ENCODE data around the gene OAS3. TPM values are rescaled to one million over a fixed set of nuclear protein-coding genes. Genes with fewer than 3 reads are reported as not detected.

Gene OAS3
- total RNA-seq, 2 donors from 2014 or later, result 0.64 to 0.84 TPM

DNA sequence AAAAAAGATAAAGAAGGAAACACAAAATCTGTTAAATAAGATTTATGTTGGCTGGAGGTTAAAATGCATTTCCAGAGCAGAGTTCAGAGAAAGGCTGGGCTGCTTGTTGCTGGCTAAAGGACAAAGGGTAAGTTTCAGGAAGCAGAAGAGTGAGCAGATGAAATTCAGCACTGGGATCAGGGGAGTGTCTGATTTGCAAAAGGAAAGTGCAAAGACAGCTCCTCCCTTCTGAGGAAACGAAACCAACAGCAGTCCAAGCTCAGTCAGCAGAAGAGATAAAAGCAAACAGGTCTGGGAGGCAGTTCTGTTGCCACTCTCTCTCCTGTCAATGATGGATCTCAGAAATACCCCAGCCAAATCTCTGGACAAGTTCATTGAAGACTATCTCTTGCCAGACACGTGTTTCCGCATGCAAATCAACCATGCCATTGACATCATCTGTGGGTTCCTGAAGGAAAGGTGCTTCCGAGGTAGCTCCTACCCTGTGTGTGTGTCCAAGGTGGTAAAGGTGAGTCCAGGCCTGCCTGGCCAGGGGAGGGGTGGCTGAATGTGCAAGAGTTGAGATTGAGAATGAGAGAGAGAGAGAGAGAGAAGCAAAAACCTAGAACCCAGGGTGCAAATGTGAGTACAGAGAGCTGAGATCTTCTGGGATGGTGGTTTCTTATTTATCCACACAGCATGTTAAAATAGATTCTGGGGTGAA, 31.4 kb upstream of the OAS3 start, which contains the start of gene OAS1:
OAS1 (plus strand) TSS at position 251 of the 703 bp plus-strand sequence; CDS start at position 329, 78 bp downstream.
- H3K27ac ChIP-seq (ENCODE audit: low read depth, low read length), result no peak within 1 kb of the TSS
- Mint-ChIP-seq H3K4me1 (peaks cover 3% of the 10 kb centered on the region), H3K4me3 (no peak within 1 kb of the TSS), H3K27ac (no peak within 1 kb of the TSS), H3K36me3 (ENCODE audit: low read depth) (no peaks in the 10 kb centered on the region), H3K27me3 (ENCODE audit: insufficient read depth) (peaks cover 19% of the 10 kb centered on the region), H3K9me3 (peaks cover 22% of the 10 kb centered on the region)
- no peak for DNase-seq
- H3K4me1 ChIP-seq (ENCODE audit: control insufficient read depth, insufficient read depth, low read length), result no peaks in the 10 kb centered on the region
- TF ChIP-seq, protein P1, sequence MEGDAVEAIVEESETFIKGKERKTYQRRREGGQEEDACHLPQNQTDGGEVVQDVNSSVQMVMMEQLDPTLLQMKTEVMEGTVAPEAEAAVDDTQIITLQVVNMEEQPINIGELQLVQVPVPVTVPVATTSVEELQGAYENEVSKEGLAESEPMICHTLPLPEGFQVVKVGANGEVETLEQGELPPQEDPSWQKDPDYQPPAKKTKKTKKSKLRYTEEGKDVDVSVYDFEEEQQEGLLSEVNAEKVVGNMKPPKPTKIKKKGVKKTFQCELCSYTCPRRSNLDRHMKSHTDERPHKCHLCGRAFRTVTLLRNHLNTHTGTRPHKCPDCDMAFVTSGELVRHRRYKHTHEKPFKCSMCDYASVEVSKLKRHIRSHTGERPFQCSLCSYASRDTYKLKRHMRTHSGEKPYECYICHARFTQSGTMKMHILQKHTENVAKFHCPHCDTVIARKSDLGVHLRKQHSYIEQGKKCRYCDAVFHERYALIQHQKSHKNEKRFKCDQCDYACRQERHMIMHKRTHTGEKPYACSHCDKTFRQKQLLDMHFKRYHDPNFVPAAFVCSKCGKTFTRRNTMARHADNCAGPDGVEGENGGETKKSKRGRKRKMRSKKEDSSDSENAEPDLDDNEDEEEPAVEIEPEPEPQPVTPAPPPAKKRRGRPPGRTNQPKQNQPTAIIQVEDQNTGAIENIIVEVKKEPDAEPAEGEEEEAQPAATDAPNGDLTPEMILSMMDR (conservative IDR thresholded peaks at IDR 0.05), result no peak
- H3K4me3 ChIP-seq (ENCODE audit: low read length), result no peak within 1 kb of the TSS
- peaks cover 9% of the 10 kb centered on the region for H3K9me3 ChIP-seq (ENCODE audit: control insufficient read depth, low read length)
- WGBS, 2 experiments (ENCODE audit: insufficient coverage in 1 of 2, insufficient read length in 1 of 2), result 41 to 57% methylated on average over 3 to 4 of the region's 4 CpGs
- H3K36me3 ChIP-seq (ENCODE audit: control insufficient read depth, insufficient read depth, low read length), result no peaks in the 10 kb centered on the region
- no peaks in the 10 kb centered on the region for H3K27me3 ChIP-seq (ENCODE audit: control insufficient read depth, insufficient read depth, low read length, poor library complexity, severe bottlenecking)
- H3K9ac ChIP-seq (ENCODE audit: extremely low read depth, low read length, poor library complexity, severe bottlenecking), result no peak within 1 kb of the TSS

DNA sequence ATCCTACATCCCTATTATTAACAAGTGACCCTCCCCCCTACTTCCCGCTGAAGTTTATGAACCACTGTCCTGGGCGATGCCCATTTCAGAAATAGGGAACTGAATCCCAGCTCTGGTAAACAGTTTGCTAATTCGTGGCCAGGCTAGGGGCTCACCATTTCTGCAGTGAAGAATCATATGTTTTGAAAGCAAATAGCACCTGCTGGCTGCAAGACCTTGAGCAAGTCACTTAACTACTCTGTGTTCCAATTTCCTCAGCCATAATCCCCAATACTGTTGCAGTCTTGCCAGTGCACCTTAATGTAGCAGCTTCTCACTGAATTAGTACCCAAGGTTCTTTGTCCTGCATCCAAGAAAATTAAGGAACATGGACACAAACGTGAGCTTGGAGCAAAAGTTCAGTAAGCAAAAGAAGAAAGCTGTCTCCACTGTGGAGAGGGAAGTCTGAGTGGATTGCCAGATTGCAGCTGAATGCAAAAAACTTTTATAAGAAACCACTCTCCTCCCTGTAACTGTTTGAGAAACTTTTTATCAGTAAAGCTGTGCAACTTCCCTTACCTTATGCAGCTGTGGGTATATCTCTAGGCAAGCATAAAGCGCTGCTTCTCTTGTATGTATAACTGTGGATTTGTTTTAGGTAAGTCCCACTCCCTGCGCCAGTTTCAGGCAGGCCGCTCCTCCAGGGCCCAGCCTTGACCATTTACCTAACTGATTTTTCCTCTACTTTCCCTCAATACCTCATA, 30.7 kb upstream of the OAS3 start:
- Histone ChIP-seq H3K9ac (ENCODE audit: extremely low read depth, low read length, poor library complexity, severe bottlenecking) (no peak overlapping the region), H3K27me3 (ENCODE audit: control insufficient read depth, insufficient read depth, low read length, poor library complexity, severe bottlenecking) (no peaks in the 10 kb centered on the region), H3K9me3 (ENCODE audit: control insufficient read depth, low read length) (peaks cover 15% of the 10 kb centered on the region), H3K4me1 (ENCODE audit: control insufficient read depth, insufficient read depth, low read length) (no peaks in the 10 kb centered on the region), H3K27ac (ENCODE audit: low read depth, low read length) (no peak overlapping the region), H3K36me3 (ENCODE audit: control insufficient read depth, insufficient read depth, low read length) (no peaks in the 10 kb centered on the region), H3K4me3 (ENCODE audit: low read length) (no peak overlapping the region)
- H3K27me3 Mint-ChIP-seq (ENCODE audit: insufficient read depth), result peaks cover 20% of the 10 kb centered on the region
- peaks cover 27% of the 10 kb centered on the region for H3K9me3 Mint-ChIP-seq
- 87 to 91% methylated on average over 4 to 5 of the region's 7 CpGs for WGBS, 2 experiments (ENCODE audit: insufficient coverage in 1 of 2, insufficient read length in 1 of 2)
- H3K4me1 Mint-ChIP-seq, result peaks cover 3% of the 10 kb centered on the region
- H3K36me3 Mint-ChIP-seq (ENCODE audit: low read depth), result no peaks in the 10 kb centered on the region
- no peak overlapping the region for H3K4me3 Mint-ChIP-seq
- DNase-seq, result no peak
- H3K27ac Mint-ChIP-seq, result no peak overlapping the region
- TF ChIP-seq, protein P1 (conservative IDR thresholded peaks at IDR 0.05), result no peak

DNA sequence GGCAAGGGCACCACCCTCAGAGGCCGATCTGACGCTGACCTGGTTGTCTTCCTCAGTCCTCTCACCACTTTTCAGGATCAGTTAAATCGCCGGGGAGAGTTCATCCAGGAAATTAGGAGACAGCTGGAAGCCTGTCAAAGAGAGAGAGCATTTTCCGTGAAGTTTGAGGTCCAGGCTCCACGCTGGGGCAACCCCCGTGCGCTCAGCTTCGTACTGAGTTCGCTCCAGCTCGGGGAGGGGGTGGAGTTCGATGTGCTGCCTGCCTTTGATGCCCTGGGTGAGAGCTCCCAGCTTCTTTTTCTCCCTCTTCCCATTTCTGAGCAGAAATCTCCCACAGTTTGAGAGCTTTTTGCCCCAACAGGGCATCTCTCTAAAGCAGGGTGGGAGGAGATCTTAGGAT, 29.7 kb upstream of the OAS3 start:
- no peak overlapping the region for H3K27ac ChIP-seq (ENCODE audit: low read depth, low read length)
- WGBS, 2 experiments (ENCODE audit: insufficient coverage in 1 of 2, insufficient read length in 1 of 2), result 72 to 80% methylated on average over 5 to 12 of the region's 12 CpGs

More for the DNA sequence above, 29.7 kb upstream of the OAS3 start:
- no peak for DNase-seq
- Mint-ChIP-seq H3K27ac (no peak overlapping the region), H3K27me3 (ENCODE audit: insufficient read depth) (peaks cover 26% of the 10 kb centered on the region), H3K9me3 (peaks cover 32% of the 10 kb centered on the region), H3K4me3 (no peak overlapping the region), H3K4me1 (peaks cover 3% of the 10 kb centered on the region), H3K36me3 (ENCODE audit: low read depth) (no peaks in the 10 kb centered on the region)
- no peaks in the 10 kb centered on the region for H3K36me3 ChIP-seq (ENCODE audit: control insufficient read depth, insufficient read depth, low read length)
- peaks cover 25% of the 10 kb centered on the region for H3K9me3 ChIP-seq (ENCODE audit: control insufficient read depth, low read length)
- H3K9ac ChIP-seq (ENCODE audit: extremely low read depth, low read length, poor library complexity, severe bottlenecking), result no peak overlapping the region
- H3K4me1 ChIP-seq (ENCODE audit: control insufficient read depth, insufficient read depth, low read length), result no peaks in the 10 kb centered on the region
- no peaks in the 10 kb centered on the region for H3K27me3 ChIP-seq (ENCODE audit: control insufficient read depth, insufficient read depth, low read length, poor library complexity, severe bottlenecking)
- TF ChIP-seq, protein P1 (conservative IDR thresholded peaks at IDR 0.05), result no peak
- no peak overlapping the region for H3K4me3 ChIP-seq (ENCODE audit: low read length)

Data from endodermal cell (in vitro differentiated cells).